ENCODE measurements around the gene TTL. TPM values are rescaled to one million over a fixed set of nuclear protein-coding genes. Genes with fewer than 3 reads are reported as not detected.
"Not testable (repeated sequence)": the region's sequence is repeated elsewhere in the genome, so short reads cannot be mapped to it uniquely, and the experiment has no call there.

The TTL gene
- total RNA-seq, 1 experiment from 2014 or later = 31.4 TPM

GRCh38 chr2:112433480-112433879 is 48.5 kb upstream of the TTL start, which contains the start of gene RGPD8:
RGPD8 (minus strand) TSS chr2:112433645; CDS start chr2:112433453, 192 bp downstream.
- TF ChIP-seq, protein P1, sequence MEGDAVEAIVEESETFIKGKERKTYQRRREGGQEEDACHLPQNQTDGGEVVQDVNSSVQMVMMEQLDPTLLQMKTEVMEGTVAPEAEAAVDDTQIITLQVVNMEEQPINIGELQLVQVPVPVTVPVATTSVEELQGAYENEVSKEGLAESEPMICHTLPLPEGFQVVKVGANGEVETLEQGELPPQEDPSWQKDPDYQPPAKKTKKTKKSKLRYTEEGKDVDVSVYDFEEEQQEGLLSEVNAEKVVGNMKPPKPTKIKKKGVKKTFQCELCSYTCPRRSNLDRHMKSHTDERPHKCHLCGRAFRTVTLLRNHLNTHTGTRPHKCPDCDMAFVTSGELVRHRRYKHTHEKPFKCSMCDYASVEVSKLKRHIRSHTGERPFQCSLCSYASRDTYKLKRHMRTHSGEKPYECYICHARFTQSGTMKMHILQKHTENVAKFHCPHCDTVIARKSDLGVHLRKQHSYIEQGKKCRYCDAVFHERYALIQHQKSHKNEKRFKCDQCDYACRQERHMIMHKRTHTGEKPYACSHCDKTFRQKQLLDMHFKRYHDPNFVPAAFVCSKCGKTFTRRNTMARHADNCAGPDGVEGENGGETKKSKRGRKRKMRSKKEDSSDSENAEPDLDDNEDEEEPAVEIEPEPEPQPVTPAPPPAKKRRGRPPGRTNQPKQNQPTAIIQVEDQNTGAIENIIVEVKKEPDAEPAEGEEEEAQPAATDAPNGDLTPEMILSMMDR (conservative IDR thresholded peaks at IDR 0.05; ENCODE audit: low read depth, low read length) = peak; percentile 26; the same call in 1 of the 2 replicates
- H3K4me2 ChIP-seq (ENCODE audit: low read length) = peak within 1 kb of the TSS; percentile 74
- H3K4me3 ChIP-seq (ENCODE audit: low read length) = peak within 1 kb of the TSS; percentile 67
- intact Hi-C loops (cut with micrococcal nuclease) = loop anchor here (10.0 kb wide), 2 partner anchors 179 to 309 kb away; partner anchors contain the start of gene ZC3H8
- H3K27ac ChIP-seq (ENCODE audit: low read length); H3K27me3 ChIP-seq (ENCODE audit: low read length); H4K20me1 ChIP-seq (ENCODE audit: low read length); H3K36me3 ChIP-seq (ENCODE audit: low read depth, low read length); H3F3A ChIP-seq (ENCODE audit: low read length, unreplicated experiment); H3K4me1 ChIP-seq (ENCODE audit: insufficient read depth, low read length); H3K9me3 ChIP-seq (ENCODE audit: low read length); H3K9me2 ChIP-seq (replicated peaks; ENCODE audit: low read length); BruUV-seq (replicated peaks): not testable (repeated sequence)
- DNase-seq (peak; percentile 77), ATAC-seq (peak; percentile 98)
- ChIA-PET CTCF (interaction anchor here (0.5 to 1.0 kb wide), 9 partner anchors 172 to 801 kb away, joined by 3 to 7 read pairs (median 4); no protein-coding TSS in a partner anchor), POLR2A (ENCODE audit: unreplicated experiment) (interaction anchor here (0.6 kb wide), 1 partner anchor 316 kb away, joined by 6 read pairs; no protein-coding TSS in a partner anchor)
- 0 out of 2 replicates have a peak within 1 kb of the TSS, but pooled peaks have one; percentile 48 for H2AFZ ChIP-seq (ENCODE audit: low read length)
- peaks cover 18% of the 10 kb centered on the region for H3K79me2 ChIP-seq (ENCODE audit: low read length)
- peak within 1 kb of the TSS; percentile 25; the same call in 1 of the 2 replicates for H3K9ac ChIP-seq (ENCODE audit: low read length)

- intact Hi-C loops (cut with micrococcal nuclease) = loop anchor here (10.0 kb wide), 2 partner anchors 179 to 309 kb away; partner anchors contain the start of gene ZC3H8
- Histone ChIP-seq H3K9me2 (replicated peaks; ENCODE audit: low read length) (no peaks in the 10 kb centered on the region), H3K27me3 (ENCODE audit: low read length) (no peaks in the 10 kb centered on the region), H3F3A (ENCODE audit: low read length, unreplicated experiment) (no peaks in the 10 kb centered on the region), H3K4me1 (ENCODE audit: insufficient read depth, low read length) (no peaks in the 10 kb centered on the region), H3K79me2 (ENCODE audit: low read length) (peaks cover 18% of the 10 kb centered on the region), H3K4me2 (ENCODE audit: low read length) (no peak overlapping the region), H4K20me1 (ENCODE audit: low read length) (no peaks in the 10 kb centered on the region), H2AFZ (ENCODE audit: low read length) (no peak overlapping the region), H3K27ac (ENCODE audit: low read length) (no peak overlapping the region), H3K4me3 (ENCODE audit: low read length) (no peak overlapping the region), H3K36me3 (ENCODE audit: low read depth, low read length) (no peaks in the 10 kb centered on the region), H3K9me3 (ENCODE audit: low read length) (no peaks in the 10 kb centered on the region), H3K9ac (ENCODE audit: low read length) (no peak overlapping the region)
- TF ChIP-seq EZH2phosphoT487 (IDR thresholded peaks at IDR 0.05; ENCODE audit: borderline replicate concordance, low read length) (no peak), EZH2 (IDR thresholded peaks at IDR 0.05; ENCODE audit: low read length, unreplicated experiment) (no peak)
- TF ChIP-seq, protein P1 (conservative IDR thresholded peaks at IDR 0.05; ENCODE audit: low read depth, low read length) = no peak
- ATAC-seq (no peak), DNase-seq (no peak)
- BruUV-seq (replicated peaks) = no TSS peak
- ChIA-PET POLR2A (ENCODE audit: unreplicated experiment) (no interaction called here), CTCF (interaction anchor here (0.7 to 1.0 kb wide), 2 partner anchors 175 to 217 kb away, joined by 3 to 7 read pairs; no protein-coding TSS in a partner anchor)
Observed at GRCh38 chr2:112433932-112434730, 47.8 kb upstream of the TTL start.

- H3K4me1 ChIP-seq (ENCODE audit: insufficient read depth, low read length); H3K27ac ChIP-seq (ENCODE audit: low read length); H3K27me3 ChIP-seq (ENCODE audit: low read length); H3K9me2 ChIP-seq (replicated peaks; ENCODE audit: low read length); H3K4me3 ChIP-seq (ENCODE audit: low read length); H3K4me2 ChIP-seq (ENCODE audit: low read length); POLR2A ChIA-PET (ENCODE audit: unreplicated experiment); ATAC-seq; H3K9ac ChIP-seq (ENCODE audit: low read length); H4K20me1 ChIP-seq (ENCODE audit: low read length); H3K36me3 ChIP-seq (ENCODE audit: low read depth, low read length); H3F3A ChIP-seq (ENCODE audit: low read length, unreplicated experiment); CTCF ChIA-PET; H3K9me3 ChIP-seq (ENCODE audit: low read length); BruUV-seq (replicated peaks); DNase-seq; H2AFZ ChIP-seq (ENCODE audit: low read length): not testable (repeated sequence)
- H3K79me2 ChIP-seq (ENCODE audit: low read length) = peaks cover 18% of the 10 kb centered on the region
- intact Hi-C loops (cut with micrococcal nuclease) = loop anchor here (10.0 kb wide), 2 partner anchors 180 to 310 kb away; partner anchors contain the start of gene ZC3H8
Observed at GRCh38 chr2:112434890-112435715, 46.9 kb upstream of the TTL start.

GRCh38 chr2:112435716-112436431 is 46.1 kb upstream of the TTL start:
- BruUV-seq (replicated peaks); CTCF ChIA-PET; ATAC-seq: not testable (repeated sequence)

More at GRCh38 chr2:112435716-112436431, 46.1 kb upstream of the TTL start:
- H2AFZ ChIP-seq (ENCODE audit: low read length); H3K9ac ChIP-seq (ENCODE audit: low read length); POLR2A ChIA-PET (ENCODE audit: unreplicated experiment); H3K9me2 ChIP-seq (replicated peaks; ENCODE audit: low read length); H3K36me3 ChIP-seq (ENCODE audit: low read depth, low read length); H4K20me1 ChIP-seq (ENCODE audit: low read length); H3K4me3 ChIP-seq (ENCODE audit: low read length); DNase-seq; H3K9me3 ChIP-seq (ENCODE audit: low read length); H3K4me1 ChIP-seq (ENCODE audit: insufficient read depth, low read length); H3K27ac ChIP-seq (ENCODE audit: low read length); H3F3A ChIP-seq (ENCODE audit: low read length, unreplicated experiment); H3K27me3 ChIP-seq (ENCODE audit: low read length); H3K4me2 ChIP-seq (ENCODE audit: low read length): not testable (repeated sequence)
- intact Hi-C loops (cut with micrococcal nuclease) = loop anchor here (10.0 kb wide), 2 partner anchors 181 to 311 kb away; partner anchors contain the start of gene ZC3H8
- peaks cover 17% of the 10 kb centered on the region for H3K79me2 ChIP-seq (ENCODE audit: low read length)
